ENCODE data around the gene SPRY4.
"Not testable (repeated sequence)": the region's sequence is repeated elsewhere in the genome, so short reads cannot be mapped to it uniquely, and the experiment has no call there.

SPRY4 gene

DNA sequence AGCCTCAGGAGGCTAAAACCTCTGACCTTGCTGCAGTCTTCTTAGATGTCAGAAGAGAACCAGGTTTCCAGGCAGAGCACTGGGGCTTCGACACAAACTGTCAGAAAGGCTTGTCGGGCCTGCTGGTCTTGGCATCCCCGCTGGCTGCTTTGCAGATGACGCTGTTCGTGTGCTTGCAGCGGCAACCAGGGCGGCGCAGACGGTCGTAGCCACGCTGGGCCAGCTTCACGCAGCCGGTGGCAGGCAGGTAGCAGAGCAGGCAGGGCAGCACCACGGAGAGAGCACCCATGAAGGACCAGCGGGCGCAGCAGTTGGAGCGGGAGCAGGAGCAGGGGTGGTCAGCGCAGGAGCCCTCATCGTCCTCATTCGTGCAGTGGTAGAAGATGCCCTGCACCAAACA lies 10.7 kb downstream of the SPRY4 start:
- no peak for DNase-seq (ENCODE audit: low spot score)

DNA sequence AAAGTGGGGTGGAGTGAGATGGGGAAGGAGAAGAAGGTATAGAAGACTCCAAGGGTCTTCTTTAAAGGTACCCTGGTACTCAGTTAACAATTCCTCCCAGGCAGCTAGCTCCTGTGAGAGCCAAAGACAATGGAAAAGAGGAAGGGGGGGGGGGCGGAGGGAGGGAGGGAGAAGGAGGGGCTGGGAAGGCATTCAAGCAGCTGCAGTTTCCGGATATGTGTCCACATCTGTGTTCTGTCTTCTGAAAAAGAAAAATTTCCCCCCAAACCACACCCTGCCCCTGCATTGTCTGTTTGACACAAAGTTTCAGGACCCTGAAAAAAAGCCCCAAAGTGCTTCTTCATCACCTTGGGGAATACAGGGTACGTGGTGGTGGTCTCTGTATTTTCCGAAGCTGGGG lies 11.1 kb downstream of the SPRY4 start:
- no peak for DNase-seq (ENCODE audit: low spot score)

DNA sequence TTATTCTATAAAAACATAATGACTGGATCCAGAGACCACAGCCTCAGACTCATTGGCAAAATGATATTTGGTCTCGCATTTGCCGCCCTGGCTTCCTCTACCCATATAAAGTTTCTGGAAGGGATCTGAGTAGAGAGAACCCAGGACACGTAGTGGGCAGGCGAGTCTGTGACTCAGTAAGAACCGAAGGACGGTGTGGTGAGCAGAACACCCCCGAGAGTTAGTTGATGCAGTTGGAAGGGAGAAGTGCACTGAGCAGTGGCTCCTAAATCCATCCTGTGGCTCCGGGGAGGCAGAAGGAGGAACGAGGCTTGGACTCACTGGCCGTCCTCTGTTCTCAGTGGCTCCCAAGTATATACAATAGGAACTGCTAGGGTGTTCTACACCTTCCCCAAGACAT lies 11.5 kb downstream of the SPRY4 start:
- DNase-seq (ENCODE audit: low spot score): no peak

DNA sequence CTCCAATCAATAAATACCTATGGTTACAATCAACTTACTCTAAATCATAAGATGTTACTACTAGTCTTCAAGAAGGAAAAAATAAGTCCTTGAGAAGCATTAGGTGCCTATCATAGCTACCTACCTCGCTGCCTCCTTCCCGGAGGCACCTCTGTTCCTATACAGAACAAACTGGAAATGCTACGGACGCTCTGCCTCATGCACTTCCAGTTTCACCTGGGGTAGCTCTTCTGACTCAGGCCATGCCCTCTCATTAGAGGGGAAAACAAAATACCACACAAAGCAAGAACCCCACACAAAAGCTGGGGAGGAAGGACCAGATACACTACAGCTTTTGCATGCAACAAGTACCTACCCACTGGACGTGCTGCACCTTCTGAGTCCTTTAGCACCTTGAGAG lies 12.4 kb downstream of the SPRY4 start:
- no peak for DNase-seq (ENCODE audit: low spot score)

DNA sequence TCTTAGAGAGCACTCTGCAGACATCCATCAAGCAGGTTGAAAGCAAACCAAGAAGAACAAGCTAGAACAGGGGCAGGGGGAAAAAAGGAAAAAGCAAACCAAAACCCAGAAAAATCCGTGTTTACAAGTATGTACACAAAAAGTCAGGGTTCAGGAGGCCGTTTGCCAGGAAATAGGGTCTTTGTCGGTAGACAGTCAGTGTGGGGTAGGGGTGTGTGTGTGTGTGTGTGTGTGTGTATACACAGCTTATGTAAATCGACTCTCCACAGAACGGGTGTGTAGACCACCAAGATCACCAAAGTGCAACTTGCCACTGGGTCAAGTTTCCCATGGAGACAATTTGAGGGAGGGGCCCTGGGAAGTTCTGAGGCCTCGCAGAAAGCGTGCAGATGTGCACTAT lies 13.1 kb downstream of the SPRY4 start:
- DNase-seq (ENCODE audit: low spot score): no peak

DNA sequence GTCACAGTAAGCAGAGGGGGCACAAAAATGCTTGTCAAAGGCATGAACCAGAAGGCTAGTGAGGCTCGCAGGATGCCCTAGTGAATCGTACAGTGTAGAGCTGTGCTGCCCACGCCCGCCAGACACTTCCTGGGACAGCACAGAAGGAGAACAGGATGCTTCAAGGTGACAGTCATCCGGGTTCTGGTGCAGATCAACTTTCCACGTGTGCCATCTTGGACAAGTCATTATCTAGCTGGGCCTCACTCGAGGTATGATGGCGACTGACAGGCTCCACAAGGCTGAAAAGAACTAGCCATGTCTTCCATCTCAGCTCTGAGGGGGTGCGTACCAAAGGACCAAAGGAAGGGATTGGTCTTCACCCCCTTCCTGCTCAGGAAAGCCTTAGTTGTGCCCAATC lies 14.0 kb downstream of the SPRY4 start:
- DNase-seq (ENCODE audit: low spot score): no peak

DNA sequence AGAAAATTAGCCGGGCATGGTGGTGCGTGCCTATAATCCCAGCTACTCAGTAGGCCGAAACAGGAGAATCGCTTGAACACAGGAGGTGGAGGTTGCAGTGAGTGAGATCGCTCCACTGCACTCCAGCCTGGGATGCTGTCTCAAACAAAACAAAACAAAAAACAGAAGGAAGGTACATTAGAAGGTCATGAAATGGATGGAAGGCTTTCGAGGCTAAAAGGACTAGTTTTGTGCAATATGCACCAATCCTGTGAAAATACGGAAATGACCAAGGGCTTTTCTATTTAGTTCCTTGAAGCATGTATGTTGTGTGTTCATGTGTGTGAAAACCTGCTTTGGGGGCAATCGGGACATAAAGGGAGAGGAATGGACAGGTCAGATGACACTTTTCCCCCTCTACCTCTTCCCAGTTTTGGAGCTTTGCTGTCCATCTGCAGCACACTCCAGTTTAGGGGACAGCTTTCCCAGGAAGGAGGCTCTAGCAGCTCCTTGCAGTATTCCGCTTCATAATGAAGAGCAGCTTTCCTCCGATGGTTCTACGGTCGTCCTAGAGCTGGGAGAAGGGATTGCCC lies 15.0 kb downstream of the SPRY4 start:
- no peak for DNase-seq (ENCODE audit: low spot score)

DNA sequence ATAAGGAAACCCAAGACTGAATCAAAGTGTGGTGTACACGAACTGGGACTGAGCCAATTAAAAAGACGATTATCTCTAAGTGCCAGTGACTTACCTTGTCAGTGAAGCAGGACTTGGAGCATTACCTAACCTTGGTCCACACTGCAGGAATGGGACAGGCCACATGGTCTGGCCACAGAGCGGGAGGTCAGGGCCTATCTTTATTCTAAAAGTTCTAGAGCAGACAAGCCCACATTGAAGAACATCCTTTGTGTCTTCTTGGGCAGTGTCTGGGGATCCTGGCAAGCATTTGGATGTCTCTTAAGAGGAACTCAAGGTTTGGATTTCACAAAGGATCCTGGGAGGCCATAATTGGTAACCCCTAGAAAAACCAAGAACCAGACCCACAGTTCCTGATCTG lies 16.5 kb downstream of the SPRY4 start:
- DNase-seq (ENCODE audit: low spot score): no peak

DNA sequence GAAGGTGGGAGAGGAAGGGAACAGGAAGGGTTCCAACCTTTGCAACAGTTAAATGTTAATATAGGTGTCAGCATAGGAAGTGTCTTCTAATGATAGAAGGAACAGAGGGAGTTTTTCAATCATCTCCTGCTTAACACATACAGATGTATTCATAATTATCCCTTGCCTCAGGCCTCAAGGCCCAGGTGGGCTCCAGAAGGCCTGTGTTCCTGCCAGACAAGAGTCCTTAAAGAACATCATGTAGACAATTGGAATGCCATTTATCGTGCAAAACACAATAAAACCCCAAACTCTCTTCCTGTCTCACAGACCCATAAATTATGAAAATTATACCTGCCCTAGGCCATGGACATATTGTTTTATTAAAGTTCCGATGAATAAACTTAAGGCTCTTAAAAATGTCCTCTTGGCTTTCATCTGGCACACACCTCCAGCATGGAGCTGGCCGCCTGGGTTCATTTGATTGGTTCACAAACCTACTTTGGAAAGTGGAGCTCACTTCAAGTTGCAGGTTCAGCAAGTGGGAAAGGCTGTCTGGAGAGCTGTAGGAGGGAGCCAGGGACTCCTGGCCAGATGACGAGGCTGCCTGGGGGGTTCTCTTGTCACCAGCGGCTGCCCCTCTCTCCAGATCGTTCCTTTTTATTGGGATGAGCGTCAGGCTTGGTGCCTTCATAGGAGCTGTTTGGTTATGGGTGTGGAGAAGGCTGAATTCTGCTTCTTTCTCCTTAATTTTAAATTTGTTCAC lies 17.5 kb downstream of the SPRY4 start:
- DNase-seq (ENCODE audit: low spot score): no peak

DNA sequence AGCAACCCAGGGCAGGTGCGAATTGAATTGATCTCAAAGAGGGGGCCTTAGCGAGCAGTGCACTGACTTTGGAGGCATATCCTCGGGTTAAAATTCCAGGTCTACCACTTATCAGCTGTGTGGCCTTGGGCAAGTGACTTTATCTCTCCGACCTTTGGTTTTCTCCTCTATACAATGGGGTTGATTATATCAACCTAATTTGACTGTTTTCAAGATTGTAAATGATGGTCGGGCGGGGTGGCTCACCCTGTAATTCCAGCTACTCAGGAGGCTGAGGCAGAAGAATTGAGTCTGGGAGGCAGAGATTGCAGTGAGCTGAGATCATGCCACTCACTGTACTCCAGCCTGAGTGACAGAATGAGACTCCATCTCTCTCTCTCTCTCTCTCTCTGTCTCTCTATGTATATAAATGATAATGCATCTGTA lies 18.7 kb downstream of the SPRY4 start:
- DNase-seq (ENCODE audit: low spot score): no peak

DNA sequence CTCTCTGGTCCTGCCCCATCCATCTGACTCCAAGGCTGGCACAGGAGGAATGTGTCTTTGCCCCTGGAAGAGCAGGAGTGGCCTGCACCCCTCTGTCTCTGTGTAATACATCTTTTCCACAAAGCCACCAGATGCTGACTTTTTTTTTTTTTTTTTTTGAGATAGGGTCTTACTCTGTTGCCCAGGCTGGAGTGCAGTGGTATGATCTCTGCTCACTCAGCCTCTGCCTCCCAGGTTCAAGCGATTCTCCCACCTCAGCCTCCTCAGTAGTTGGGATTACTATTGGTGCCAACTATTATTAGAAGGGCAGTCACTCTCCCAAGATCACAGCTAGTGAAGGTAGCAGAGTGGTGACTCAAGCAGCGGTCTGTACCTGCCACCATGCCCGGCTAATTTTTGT lies 19.6 kb downstream of the SPRY4 start:
- DNase-seq (ENCODE audit: low spot score): no peak

DNA sequence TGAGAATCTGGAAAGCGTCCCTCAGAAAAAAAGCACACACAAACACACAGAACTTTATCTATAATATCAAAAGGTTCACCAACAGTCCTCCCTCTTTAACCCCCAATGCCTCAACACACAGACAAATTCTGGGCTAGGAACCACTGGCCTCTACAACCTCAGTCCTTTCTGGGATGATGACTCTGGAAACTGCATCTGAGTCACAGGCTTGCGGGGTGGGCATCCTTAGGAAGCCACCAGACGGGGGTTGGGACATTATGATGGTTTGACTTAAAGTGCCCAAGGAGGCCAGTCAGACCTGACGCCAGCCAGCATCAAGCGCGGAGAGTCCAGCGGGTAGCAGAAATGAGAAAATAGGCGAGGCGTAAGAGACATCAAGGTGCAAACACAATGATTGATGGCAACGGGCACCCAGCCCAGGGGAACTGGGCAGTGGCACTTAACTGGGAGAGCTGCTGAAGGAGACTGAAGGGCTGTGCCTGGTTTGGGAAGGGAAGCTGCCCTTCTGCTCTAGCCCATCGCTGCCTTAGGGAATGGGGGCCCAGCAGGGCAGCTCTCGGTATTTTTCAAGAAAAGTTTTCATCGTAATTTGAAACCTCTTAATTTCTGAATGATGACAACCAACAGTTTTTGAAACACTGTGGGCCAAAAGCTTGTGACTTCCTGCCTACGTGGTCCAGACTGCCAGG lies 20.7 kb downstream of the SPRY4 start:
- DNase-seq (ENCODE audit: low spot score): no peak

DNA sequence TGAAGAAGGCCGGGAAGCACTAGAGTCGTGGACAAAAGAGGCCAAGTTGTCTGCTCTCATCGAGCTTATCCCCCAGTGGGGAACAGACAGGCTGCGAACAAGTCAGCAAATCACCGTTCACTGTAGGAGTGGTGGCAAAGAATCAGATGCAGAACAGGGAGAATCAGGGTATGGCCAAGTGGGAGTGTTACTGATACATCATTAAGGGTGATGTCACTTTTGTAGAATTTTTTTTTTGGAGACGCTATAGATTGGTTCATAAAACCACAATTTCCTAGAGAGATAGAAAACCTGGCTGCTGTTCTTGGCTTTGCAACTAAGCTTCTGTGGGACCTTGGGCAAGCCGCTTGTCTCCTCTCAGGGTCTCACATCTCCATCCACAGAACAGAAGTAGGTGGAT lies 21.3 kb downstream of the SPRY4 start:
- DNase-seq (ENCODE audit: low spot score): no peak

DNA sequence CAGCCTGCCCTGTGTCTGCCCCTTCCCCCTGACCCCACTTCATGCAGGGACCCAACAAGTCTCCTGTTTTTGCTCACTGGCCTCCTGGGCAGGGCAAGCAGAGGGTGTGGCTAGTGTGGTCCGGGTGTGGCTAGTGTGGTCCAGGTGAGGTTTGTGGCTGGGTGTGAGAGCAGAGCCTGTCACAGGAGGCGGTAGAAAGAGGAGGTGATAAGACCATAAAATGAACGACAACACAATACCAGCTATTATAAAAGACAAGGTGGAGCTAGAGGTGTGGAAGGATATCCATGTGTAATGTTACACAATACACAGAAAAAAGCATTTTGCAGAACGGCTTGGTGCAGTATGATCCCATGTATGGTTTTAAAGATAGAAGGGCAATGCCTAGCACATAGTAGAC lies 23.3 kb downstream of the SPRY4 start:
- DNase-seq (ENCODE audit: low spot score): no peak

DNA sequence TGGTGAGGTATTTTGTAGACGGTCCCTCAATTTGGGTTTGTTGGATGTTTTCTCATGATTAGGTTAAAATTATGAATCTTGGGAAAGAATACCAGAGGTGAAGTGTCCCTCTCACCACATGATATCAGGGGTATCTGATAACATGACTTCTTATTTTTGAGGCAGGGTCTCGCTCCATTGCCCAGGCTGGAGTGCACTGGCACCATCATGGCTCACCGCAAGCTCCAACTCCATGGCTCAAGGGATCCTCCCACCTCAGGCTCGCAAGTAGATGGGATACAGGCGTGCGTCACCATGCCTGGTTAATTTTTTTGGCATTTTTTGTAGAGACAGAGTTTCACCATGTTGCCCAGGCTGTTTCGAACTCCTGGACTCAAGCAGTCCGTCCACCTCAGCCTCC lies 24.1 kb downstream of the SPRY4 start:
- no peak for DNase-seq (ENCODE audit: low spot score)

DNA sequence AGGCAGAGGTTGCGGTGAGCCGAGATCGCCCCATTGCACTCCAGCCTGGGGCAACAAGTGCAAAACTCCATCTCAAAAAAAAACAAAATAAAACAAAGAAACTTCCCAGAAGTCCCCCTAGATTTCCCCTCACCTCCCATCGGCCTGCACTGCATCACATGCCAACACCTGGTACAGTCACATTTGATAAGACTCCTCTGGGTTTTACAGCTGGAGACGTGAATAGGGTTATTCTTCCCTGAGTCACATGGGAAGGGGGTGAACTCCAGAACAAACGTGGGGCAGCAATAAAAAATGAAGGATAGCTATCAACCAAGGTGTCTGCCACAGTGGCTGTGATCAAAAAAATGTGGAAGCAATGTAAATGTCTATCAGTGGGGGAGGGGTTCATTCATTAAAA lies 26.0 kb downstream of the SPRY4 start:
- no peak for DNase-seq (ENCODE audit: low spot score)

DNA sequence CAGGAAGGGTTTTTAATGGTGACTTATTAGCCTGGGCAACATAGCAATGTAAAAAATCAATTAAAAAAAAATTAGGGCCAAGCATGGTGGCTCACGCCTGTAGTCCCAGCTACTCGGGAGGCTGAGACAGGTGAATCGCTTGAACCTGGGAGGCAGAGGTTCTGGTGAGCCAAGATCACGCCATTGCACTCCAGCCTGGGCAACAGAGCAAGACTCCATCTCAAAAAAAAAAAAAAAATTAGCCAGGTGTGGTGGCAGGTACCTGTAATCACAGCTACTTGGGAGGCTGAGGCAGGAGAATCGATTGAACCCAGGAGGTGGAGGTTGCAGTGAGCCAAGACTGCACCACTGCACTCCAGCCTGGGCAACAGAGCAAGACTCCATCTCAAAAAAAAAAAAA lies 27.0 kb downstream of the SPRY4 start:
- not testable (repeated sequence) for DNase-seq (ENCODE audit: low spot score)

DNA sequence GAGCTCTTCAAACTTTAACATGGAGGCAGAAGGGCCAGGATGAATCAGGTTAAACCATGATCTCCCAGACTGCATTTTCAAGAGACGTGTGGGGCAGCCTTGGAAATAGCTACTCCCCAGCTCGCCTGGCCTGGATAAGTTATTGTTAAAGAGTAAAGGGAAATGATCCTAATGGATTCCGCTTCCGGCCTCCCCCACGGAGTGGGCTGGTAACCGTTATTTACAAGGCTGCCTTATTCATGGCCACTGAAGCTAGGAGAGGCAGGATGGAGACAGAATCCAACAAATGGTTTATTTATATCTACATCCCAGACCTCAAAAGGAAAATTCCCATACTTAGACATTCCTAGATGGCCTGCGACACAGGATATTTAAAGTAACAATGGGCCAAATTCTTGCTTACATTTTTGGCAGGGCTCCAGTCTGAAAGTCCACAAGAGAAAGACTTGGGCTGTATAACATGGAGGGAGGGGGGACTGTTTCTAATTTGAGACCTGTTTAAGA lies 27.9 kb downstream of the SPRY4 start:
- no peak for DNase-seq (ENCODE audit: low spot score)

DNA sequence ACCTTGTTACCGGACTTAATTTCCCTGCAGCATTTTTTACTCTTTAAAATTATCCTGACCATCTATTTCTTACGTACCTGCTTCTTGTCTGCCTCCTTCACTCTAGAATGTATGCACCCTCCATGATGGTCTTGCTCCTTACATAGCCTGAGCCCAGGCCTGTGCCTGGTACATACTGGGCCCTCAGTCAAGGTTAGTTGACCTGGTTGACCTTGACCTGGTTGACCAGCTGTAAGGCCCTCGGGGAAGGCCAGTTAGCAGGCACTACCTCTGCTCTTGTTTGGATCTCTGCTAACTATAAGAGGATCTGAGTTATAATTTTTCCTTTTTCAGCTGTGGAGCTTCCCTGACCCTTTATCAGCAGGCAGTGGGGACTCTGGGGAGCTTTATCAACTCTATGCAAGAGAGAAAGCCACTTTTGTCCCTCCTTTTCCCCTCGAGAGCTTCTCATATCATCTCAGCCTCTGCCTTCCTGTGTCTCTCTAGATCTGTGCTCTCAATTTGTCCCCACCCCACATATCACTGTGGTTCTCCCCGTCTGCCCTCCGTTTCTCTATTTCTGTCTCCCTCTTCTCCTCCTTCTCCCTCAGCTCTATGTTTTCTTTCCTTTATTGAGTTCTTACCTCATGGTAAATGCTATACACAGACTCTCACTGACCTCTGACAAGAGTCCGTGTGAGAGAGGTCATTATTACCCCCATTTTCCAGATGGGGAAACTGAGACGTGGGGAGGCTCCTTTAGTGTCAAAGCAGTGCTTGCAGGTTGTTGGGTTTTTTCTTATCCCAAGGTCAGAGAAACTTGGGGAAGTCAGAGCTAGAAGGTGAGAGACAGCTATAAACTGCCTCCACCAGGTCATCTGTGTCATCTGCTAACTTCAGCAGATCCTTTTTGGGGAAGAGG lies 28.6 kb downstream of the SPRY4 start:
- DNase-seq (ENCODE audit: low spot score): no peak

DNA sequence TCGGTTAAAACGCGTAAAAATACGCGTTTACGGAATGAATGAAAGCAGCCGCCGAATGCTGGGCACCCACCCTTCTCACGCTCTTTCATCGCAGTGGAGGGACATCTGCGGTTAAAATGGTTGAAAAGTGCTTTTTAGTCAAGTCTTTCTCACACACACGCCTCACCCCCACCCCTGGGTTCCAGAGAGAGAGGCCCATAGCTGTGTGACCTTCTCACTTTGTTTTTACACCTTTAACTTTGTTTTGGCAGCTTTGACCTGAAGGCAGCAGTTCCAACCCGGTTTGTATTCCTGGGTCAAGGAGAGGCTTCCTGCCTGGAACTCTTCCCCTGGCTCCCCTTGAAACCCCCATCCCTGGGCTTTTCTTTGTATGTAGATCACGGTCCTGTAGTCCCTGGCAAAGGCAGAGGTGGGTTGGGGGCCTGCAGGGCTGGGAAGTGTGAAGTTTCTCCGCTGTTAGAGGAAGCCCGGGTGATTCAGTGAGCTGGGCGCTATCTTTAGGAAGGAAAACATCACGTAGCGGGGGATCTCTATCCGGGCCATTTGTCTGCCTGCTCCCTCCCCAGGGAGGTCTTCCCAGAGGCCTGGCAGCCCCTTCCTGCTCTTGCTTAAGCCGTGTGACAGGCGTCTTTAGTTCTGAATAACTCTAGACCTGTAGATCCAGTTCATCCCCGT lies 29.6 kb downstream of the SPRY4 start:
- no peak for DNase-seq (ENCODE audit: low spot score)

DNA sequence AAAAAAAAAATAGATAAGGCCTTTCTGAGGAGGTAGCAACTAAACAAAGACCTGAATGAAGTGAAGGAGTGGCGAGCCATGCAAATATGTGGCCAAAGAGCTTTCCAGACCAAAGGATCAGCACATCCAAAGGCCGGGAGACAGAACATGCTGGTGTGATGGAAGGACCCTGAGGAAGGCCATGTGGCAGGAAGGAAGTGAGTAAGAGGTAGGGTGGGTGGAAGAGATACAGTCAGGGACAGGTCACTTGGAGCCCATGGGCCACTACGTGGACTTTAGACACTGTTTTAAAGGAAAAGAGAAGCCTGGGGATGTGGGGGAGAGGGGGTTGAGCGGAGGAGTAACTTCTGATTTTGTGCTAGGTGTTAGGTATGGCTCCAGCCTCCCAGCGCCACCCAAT lies 31.3 kb downstream of the SPRY4 start:
- DNase-seq (ENCODE audit: low spot score): no peak

DNA sequence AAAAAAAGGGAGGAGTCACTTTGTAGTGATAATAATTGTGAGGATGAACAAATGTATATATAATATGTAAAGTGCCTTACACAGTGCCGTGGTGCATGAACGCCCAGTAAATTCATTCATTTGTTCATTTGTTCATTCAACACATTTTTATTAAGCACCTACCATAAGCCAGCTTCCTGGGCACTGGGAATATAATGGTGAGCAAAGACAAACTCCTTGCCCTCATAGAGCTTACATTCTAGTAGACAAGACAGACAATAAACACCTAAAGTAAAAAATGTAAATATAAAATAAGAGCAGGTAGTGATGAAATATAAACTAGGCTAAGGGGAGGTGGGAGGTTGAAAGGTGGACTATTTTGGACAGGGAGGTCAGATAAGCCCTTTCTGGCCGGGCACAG lies 32.0 kb downstream of the SPRY4 start:
- DNase-seq (ENCODE audit: low spot score): no peak

Measured in ecto neural progenitor cell (in vitro differentiated cells).